GM12864 (cell line): Measurements from ENCODE around the gene UBA5.
A peak's percentile ranks its signal among the peaks of the same experiment; 100 is the strongest.

ENCODE experiments used
- DNase-seq: peaks from one replicate; pipeline ENCODE4 v3.0.0-alpha.2; 2011; ENCODE audit warnings: low read depth
- H3K4me3 ChIP-seq: 2 replicates; pipeline ENCODE4 v1.5.1; 2011; ENCODE audit warnings: mild to moderate bottlenecking, low read depth, low read length, control low read depth
- CTCF ChIP-seq: IDR thresholded peaks from 2 replicates; pipeline ENCODE4 v1.5.1; 2011; ENCODE audit warnings: low read depth, mild to moderate bottlenecking, moderate library complexity, low read length, control low read depth, inconsistent platforms; ENCODE audit errors: missing control alignments

Gene UBA5

DNA sequence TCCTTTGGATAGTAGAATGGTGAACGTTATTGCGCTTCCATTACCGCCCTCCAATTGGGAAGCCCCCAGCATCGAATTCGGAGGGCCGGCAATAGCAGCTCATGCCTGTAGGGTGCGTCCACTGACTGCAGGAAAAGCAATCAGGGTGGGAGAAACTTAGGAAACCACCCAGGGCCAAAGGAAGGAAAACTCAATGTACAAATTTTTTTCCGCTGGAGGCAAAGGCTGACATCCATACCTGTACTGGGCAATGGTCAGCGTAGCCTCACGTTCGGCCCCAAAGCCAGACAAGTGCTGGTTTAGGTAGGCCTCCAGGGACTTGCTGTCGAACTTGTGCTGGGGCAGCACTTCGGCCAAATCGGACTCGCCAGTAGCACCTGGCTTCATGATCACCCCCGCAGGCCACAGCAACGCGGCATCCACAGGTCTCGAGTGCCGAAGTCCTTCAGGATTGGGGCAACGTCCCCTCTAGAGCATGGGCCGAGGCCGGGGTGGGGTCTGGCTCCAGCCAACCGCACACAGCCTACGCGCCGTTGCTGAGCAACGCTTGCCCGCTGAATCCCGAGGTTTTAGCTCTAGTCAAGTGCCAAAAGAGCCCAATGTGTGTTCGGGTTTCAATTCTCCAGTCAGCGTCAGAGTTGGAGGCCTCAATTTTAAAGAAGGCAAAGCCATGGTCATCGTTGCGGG lies 621 bp upstream of the UBA5 start, which contains the start of gene ACAD11:
Gene ACAD11, minus strand, starts transcription at position 445 of the 687 bp plus-strand sequence. Its CDS starts 58 bp downstream, at position 387.
- TF ChIP-seq CTCF, result peak; percentile 70
- no peak for DNase-seq
- peak within 1 kb of the TSS; percentile 57 for H3K4me3 ChIP-seq

- TF ChIP-seq CTCF, result no peak
- H3K4me3 ChIP-seq, result peak overlapping the region; percentile 57
- no peak for DNase-seq
These were observed 612 bp downstream of the UBA5 start for GRCh38 chr3:132660811-132661070.

GRCh38 chr3:132661101-132661500 lies 972 bp downstream of the UBA5 start:
- DNase-seq, result no peak
- TF ChIP-seq CTCF, result no peak

DNA sequence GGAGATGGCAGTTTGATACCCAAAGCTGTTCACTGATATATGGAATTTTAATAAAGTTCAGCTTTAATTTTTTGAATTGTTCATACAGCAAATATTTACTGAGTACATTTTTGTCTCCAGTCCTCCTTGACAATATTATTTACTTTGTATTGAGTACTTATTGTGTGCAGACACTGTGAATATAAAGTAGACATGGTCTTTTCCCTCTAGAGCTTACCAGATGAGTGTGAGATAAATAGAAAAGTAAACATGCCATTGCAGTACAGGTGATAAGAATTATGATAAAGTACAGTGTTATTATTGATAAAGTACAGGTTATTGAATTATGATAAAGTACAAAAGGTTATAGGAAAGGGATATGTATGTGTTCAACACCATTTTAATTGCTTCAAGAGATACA lies 2.1 kb downstream of the UBA5 start:
- no peak overlapping the region for H3K4me3 ChIP-seq
- no peak for DNase-seq
- no peak for TF ChIP-seq CTCF

More at GRCh38 chr3:132661101-132661500, 972 bp downstream of the UBA5 start:
- H3K4me3 ChIP-seq, result peak overlapping the region; percentile 57

GRCh38 chr3:132665230-132665745 lies 5.2 kb downstream of the UBA5 start:
- no peak for DNase-seq
- no peak overlapping the region for H3K4me3 ChIP-seq
- no peak for TF ChIP-seq CTCF

GRCh38 chr3:132669256-132669777 lies 9.2 kb downstream of the UBA5 start:
- TF ChIP-seq CTCF, result no peak
- no peak for DNase-seq
- H3K4me3 ChIP-seq, result no peak overlapping the region

DNA sequence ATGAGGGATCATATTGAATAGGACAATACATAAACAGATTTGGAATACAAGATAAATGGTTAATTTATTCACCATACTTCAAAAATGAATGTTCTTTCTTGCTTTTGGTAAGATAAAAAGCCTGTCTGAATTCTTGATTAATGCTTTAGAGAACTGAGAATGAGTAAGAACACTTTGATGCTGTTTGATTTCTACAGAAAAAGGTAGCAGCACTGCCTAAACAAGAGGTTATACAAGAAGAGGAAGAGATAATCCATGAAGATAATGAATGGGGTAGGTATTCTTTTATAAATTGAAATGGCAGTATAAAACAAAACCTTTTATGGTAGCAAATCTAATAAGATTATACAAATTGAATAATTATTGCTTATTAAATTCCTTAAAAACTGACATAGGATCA lies 15.3 kb downstream of the UBA5 start:
- no peak for DNase-seq
- H3K4me3 ChIP-seq, result no peak overlapping the region
- TF ChIP-seq CTCF, result no peak
